ENCODE data around the gene TMEM263. TPM values are rescaled to one million over a fixed set of nuclear protein-coding genes. Genes with fewer than 3 reads are reported as not detected.

TMEM263 gene
- total and polyA plus RNA-seq, 9 of the 15 experiments (the other 6 are each of a cell fraction or from before 2014, with no cell fraction given): 12.6 to 36.7 (median 24.4) TPM

DNA sequence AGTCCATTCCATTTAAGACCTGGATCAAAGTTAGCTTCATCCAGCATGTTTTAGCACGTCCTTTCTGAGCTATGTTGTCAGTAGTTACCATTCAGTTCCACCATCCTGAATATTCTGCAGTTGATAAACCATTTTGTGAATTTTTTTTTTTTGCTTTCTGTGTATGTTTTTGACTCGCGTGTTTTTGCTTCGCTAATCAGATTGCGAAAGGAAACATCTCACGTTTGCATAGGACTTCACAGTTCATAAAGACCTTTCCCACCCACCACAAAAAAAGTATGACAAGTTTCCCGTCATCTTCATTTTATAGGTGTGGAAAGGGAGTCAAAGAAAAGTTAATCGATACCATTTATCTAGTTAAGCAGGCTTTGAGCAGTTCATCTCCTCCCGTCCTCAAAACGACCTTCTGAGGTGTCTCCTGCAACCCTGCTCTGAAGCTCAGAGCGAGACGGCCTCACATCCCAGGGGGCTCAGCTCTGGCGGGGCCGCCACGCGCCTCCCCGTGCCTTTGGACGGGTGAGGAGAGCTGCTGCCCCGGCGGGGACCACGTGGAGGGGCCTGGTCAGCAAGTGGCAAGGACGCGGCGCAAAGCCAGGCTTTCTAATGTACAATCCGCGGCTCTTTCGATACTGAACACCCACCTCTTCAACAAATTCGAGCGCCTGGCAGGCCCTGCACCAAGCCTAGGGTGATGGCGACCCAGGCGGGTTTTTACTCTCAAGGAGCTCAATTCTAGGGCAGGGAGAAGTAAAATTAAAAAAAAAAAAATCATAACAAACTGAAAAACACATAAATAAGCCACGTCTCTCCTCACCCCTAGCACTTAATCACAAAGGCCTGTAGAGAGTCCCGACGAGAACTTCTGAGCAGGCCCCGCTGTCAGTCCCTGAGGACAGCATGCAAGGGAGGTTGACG lies 988 bp upstream of the TMEM263 start (continued):
- TF ChIP-seq, protein P1, sequence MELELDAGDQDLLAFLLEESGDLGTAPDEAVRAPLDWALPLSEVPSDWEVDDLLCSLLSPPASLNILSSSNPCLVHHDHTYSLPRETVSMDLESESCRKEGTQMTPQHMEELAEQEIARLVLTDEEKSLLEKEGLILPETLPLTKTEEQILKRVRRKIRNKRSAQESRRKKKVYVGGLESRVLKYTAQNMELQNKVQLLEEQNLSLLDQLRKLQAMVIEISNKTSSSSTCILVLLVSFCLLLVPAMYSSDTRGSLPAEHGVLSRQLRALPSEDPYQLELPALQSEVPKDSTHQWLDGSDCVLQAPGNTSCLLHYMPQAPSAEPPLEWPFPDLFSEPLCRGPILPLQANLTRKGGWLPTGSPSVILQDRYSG (tag; conservative IDR thresholded peaks at IDR 0.05; ENCODE audit: low read depth): no peak
- no peak for TF ChIP-seq U2AF1 (optimal IDR thresholded peaks at IDR 0.05; ENCODE audit: low read depth, low read length)
- no peak for TF ChIP-seq ZNF134 (CRISPR knock-in tag; conservative IDR thresholded peaks at IDR 0.05)
- TF ChIP-seq SIRT6 (IDR thresholded peaks at IDR 0.05; ENCODE audit: low read depth, low read length): no peak
- no peak for TF ChIP-seq STAT5A (IDR thresholded peaks at IDR 0.05; ENCODE audit: borderline replicate concordance, low read length)
- no peak; the same call in 1 of the 2 replicates for TF ChIP-seq TAF7 (tag; IDR thresholded peaks at IDR 0.05)
- no peak for TF ChIP-seq IRF2 (CRISPR knock-in tag; IDR thresholded peaks at IDR 0.05)
- TF ChIP-seq MBD2 (IDR thresholded peaks at IDR 0.05; ENCODE audit: borderline replicate concordance, low read depth): no peak
- TF ChIP-seq BDP1 (IDR thresholded peaks at IDR 0.05; ENCODE audit: insufficient read depth, insufficient read length): no peak
- TF ChIP-seq POLR3G (IDR thresholded peaks at IDR 0.05; ENCODE audit: extremely low read depth, insufficient read length, insufficient replicate concordance): no peak
- TF ChIP-seq, protein P2, sequence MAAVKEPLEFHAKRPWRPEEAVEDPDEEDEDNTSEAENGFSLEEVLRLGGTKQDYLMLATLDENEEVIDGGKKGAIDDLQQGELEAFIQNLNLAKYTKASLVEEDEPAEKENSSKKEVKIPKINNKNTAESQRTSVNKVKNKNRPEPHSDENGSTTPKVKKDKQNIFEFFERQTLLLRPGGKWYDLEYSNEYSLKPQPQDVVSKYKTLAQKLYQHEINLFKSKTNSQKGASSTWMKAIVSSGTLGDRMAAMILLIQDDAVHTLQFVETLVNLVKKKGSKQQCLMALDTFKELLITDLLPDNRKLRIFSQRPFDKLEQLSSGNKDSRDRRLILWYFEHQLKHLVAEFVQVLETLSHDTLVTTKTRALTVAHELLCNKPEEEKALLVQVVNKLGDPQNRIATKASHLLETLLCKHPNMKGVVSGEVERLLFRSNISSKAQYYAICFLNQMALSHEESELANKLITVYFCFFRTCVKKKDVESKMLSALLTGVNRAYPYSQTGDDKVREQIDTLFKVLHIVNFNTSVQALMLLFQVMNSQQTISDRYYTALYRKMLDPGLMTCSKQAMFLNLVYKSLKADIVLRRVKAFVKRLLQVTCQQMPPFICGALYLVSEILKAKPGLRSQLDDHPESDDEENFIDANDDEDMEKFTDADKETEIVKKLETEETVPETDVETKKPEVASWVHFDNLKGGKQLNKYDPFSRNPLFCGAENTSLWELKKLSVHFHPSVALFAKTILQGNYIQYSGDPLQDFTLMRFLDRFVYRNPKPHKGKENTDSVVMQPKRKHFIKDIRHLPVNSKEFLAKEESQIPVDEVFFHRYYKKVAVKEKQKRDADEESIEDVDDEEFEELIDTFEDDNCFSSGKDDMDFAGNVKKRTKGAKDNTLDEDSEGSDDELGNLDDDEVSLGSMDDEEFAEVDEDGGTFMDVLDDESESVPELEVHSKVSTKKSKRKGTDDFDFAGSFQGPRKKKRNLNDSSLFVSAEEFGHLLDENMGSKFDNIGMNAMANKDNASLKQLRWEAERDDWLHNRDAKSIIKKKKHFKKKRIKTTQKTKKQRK (IDR thresholded peaks at IDR 0.05; ENCODE audit: borderline replicate concordance, low read depth, low read length): no peak
- TF ChIP-seq KDM2B (CRISPR knock-in tag; IDR thresholded peaks at IDR 0.05): no peak
- no peak for TF ChIP-seq POU5F1 (IDR thresholded peaks at IDR 0.05; ENCODE audit: borderline replicate concordance, low read depth, low read length, partially characterized antibody)
- TF ChIP-seq ZNF175 (CRISPR knock-in tag; IDR thresholded peaks at IDR 0.05; ENCODE audit: low read depth): no peak
- TF ChIP-seq, protein P3, sequence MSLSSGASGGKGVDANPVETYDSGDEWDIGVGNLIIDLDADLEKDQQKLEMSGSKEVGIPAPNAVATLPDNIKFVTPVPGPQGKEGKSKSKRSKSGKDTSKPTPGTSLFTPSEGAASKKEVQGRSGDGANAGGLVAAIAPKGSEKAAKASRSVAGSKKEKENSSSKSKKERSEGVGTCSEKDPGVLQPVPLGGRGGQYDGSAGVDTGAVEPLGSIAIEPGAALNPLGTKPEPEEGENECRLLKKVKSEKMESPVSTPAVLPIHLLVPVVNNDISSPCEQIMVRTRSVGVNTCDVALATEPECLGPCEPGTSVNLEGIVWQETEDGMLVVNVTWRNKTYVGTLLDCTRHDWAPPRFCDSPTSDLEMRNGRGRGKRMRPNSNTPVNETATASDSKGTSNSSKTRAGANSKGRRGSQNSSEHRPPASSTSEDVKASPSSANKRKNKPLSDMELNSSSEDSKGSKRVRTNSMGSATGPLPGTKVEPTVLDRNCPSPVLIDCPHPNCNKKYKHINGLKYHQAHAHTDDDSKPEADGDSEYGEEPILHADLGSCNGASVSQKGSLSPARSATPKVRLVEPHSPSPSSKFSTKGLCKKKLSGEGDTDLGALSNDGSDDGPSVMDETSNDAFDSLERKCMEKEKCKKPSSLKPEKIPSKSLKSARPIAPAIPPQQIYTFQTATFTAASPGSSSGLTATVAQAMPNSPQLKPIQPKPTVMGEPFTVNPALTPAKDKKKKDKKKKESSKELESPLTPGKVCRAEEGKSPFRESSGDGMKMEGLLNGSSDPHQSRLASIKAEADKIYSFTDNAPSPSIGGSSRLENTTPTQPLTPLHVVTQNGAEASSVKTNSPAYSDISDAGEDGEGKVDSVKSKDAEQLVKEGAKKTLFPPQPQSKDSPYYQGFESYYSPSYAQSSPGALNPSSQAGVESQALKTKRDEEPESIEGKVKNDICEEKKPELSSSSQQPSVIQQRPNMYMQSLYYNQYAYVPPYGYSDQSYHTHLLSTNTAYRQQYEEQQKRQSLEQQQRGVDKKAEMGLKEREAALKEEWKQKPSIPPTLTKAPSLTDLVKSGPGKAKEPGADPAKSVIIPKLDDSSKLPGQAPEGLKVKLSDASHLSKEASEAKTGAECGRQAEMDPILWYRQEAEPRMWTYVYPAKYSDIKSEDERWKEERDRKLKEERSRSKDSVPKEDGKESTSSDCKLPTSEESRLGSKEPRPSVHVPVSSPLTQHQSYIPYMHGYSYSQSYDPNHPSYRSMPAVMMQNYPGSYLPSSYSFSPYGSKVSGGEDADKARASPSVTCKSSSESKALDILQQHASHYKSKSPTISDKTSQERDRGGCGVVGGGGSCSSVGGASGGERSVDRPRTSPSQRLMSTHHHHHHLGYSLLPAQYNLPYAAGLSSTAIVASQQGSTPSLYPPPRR (CRISPR knock-in tag; IDR thresholded peaks at IDR 0.05; ENCODE audit: borderline replicate concordance): no peak
- no peak for TF ChIP-seq TRIM28 (IDR thresholded peaks at IDR 0.05)
- no peak for TF ChIP-seq NCOA4 (IDR thresholded peaks at IDR 0.05; ENCODE audit: partially characterized antibody)
- TF ChIP-seq ZNF124 (CRISPR knock-in tag; IDR thresholded peaks at IDR 0.05): no peak
